Ectodermal cell (in vitro differentiated cells): ENCODE results near the gene CCDC83.

Experiments
- H3K27ac ChIP-seq: 2 replicates; pipeline ENCODE4 v1.7.0; 2013; ENCODE audit warnings: mild to moderate bottlenecking, low read depth, low read length; ENCODE audit not compliant: insufficient read depth, poor library complexity, severe bottlenecking
- H3K27me3 ChIP-seq: 2 replicates; pipeline ENCODE4 v1.7.0; 2013; ENCODE audit warnings: mild to moderate bottlenecking, low read length; ENCODE audit not compliant: insufficient read depth, control insufficient read depth, poor library complexity, severe bottlenecking
- H3K36me3 ChIP-seq: one replicate; pipeline ENCODE4 v1.7.0; 2013; ENCODE audit warnings: low read length; ENCODE audit not compliant: control insufficient read depth, insufficient read depth
- H3K4me1 ChIP-seq: one replicate; pipeline ENCODE4 v1.7.0; 2013; ENCODE audit warnings: low read length; ENCODE audit not compliant: control insufficient read depth, insufficient read depth
- H3K4me3 ChIP-seq: 2 replicates; pipeline ENCODE4 v1.7.0; 2013; ENCODE audit warnings: low read depth, low read length, control low read depth; ENCODE audit not compliant: insufficient read depth
- H3K9me3 ChIP-seq: 2 replicates; pipeline ENCODE4 v1.7.0; 2013; ENCODE audit warnings: mild to moderate bottlenecking, low read length, moderate library complexity; ENCODE audit not compliant: control insufficient read depth
- WGBS, 2 experiments: methylation state at CpG; one replicate each; pipeline ENCODE4 v1.1.7; 2013; ENCODE audit warnings: missing lambda C conversion rate in 2 of 2; 5-methylcytosine and 5-hydroxymethylcytosine counted together

Gene CCDC83

DNA sequence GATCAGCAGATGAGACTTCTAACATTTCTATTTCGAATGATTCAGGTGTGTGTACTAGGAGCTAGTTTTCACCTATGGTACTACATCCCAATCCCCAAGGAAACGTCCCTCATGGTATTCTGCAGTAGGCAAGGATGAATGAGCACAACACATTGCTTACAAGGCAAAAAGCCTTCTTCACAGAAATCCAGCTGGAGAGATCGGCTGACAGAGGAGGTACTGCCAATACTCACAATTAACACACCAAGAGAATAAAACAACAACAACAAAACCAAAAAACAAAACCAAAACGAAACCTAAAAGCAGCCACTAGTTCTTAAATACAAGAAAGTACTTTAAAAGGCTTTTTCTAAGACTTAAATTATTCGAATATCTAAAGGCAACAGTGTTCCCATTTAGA lies 112.3 kb downstream of the CCDC83 start:
- Histone ChIP-seq H3K9me3 (no peaks in the 10 kb centered on the region), H3K4me3 (no peak overlapping the region), H3K27ac (no peak overlapping the region), H3K27me3 (no peaks in the 10 kb centered on the region), H3K36me3 (peaks cover 16% of the 10 kb centered on the region), H3K4me1 (no peaks in the 10 kb centered on the region)
- 75 to 85% methylated on average over 4 to 5 of the region's 5 CpGs for WGBS, 2 experiments
